ENCODE measurements around the gene ATF4.
"Not testable (repeated sequence)": the region's sequence is repeated elsewhere in the genome, so short reads cannot be mapped to it uniquely, and the experiment has no call there.

Gene ATF4

DNA sequence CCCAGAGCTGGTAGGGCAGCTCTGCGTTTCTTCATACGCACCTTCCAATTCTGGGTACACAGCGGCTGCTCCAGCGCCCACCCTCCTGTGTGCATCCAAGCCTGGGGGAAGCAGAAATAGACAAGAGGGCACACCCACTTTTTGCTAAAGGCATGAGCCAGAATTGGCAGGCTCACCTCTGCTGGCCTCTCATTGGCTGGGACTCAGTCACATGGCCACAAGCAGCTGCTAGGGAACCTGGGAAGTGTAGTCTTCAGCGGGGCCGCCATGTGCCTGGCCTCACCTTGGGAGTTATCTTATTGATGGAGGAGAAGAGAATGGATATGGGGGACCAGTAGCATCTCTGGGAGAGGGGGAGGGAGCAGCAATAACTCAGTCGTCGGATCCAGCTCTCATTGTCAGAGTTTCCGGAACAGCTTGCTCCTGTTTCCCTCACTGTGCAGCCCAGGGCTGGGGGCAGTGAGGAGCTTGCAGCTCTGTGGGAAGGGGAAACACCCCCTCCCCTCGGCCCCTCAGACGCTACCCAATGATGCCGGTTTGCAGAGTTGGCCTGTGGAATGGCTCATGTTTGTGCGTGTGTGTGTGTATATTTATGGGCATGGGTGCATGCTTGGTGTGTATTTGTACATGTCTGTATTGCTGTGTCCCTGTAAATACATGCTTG lies 30.1 kb upstream of the ATF4 start:
- peak; percentile 9 for DNase-seq

DNA sequence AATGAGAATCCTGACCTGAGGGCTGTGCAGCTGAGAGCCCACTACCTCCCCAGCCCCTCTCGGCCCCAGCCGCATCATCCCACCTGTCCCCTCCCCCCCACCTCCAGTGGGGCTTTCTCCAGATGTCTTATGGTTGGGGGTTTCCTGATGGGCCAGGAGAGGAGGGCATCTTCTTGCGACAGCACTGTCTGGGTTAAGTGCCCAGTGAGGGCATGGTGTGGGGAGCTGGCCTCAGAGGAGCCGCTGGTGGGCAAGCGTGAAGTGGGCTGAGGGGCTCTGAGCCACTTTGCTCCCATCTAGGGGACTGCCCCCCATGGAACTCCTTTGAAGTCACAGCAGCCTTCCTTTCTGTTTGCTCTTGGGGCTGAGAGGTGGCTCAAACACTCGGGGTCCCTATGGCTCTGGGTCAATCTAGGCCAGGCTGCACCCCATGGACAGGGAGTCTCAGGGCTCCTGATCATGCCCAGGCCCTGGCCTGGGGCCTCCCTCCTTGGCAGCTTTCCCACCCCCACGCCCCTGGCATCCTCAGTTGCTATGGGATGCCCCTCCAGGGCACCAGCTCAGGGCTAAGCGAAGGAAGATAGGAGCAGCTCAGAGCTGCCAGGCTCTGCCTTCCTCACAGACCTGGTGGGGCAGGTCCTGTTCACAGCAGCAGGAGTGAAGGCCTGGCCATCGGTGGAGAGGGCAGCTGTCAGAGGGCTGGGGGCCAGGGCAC lies 29.2 kb upstream of the ATF4 start:
- no peak for DNase-seq

DNA sequence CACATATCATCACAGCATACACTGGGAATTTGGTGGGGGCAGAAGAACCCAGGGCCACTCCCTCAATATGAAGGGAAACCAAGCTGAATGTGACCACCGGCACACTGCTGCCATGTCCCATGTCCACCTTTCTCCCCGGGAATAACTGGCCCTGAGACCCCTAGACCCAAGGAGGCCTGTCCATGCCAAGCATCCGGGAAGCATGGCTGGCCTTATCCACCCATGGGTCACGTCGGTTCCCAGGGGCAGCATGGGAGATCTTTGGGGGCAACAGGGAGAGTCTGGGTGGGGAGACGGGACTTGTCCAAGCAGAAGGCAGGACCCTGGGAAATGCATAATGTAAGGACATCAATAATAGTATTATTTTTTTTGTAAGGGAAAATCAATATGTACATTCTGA lies 28.7 kb upstream of the ATF4 start:
- DNase-seq = no peak

DNA sequence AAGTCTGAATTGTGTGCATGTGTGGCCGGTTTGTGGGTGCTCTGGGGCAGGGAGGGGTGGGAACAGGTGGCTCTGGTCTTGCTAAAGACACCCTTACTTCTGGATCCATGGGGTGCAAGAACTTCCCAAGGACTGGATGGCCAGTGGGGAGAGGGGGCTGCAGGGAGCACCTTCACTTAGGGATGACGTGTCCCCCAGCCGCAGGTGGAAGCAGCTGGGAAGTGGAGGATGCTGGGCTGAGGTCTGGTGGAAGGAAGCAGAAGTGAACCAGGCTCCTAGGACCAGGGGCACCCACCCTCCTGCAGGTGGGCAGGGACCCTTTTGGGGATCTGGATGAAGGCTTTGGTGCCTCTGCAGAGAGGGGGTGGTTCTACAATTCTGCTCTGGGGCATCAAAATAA lies 28.2 kb upstream of the ATF4 start:
- DNase-seq = no peak

DNA sequence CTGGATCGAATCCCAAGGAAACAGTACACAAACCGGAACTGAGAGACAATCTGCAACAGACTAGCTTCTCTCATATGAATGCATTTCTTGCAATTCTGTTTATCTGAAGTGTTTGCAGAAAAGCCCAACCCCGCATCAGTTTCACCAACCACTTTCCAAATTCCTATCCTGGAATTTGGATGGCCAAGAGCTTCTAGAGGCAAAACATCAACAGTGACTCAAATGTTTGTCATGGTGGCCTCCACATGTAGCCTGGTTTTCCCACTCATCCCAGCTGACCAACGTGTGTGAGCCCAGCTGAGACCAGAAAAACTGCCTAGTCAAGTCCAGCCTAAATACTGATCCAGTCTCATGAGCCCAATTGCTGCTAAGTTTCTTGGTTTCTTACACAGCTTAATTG lies 26.6 kb upstream of the ATF4 start:
- no peak for DNase-seq

DNA sequence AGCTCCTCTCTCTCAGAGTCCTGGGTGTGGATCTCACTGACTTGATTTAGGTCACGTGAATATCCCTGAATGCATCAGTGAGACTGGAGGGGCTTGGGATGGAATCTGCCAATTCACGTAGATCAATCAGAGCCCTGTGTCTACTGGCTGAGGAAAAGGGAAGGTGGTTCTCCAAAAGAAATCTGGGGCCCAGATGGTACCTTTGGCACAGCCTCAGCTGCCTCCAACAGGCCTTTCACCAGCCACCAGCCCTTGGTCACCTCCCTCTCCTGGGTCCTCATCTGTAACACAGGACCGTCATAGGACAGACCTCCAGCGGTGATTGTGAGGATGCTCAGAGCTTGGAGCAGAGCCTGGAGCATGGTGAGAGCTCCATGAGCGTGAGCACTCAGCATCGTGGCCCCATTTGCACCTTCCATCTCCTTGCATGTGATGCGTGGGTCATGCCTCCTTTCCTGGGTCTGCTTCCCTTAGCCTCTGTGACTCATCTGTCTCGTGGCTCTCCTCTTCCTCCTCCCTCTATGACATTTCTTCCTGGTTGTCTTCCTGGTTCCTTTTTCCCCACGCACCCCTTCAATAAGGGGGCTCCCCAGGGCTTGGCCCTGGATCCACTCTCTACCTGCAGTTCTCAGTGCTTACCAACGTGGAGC lies 25.8 kb upstream of the ATF4 start:
- DNase-seq = no peak

DNA sequence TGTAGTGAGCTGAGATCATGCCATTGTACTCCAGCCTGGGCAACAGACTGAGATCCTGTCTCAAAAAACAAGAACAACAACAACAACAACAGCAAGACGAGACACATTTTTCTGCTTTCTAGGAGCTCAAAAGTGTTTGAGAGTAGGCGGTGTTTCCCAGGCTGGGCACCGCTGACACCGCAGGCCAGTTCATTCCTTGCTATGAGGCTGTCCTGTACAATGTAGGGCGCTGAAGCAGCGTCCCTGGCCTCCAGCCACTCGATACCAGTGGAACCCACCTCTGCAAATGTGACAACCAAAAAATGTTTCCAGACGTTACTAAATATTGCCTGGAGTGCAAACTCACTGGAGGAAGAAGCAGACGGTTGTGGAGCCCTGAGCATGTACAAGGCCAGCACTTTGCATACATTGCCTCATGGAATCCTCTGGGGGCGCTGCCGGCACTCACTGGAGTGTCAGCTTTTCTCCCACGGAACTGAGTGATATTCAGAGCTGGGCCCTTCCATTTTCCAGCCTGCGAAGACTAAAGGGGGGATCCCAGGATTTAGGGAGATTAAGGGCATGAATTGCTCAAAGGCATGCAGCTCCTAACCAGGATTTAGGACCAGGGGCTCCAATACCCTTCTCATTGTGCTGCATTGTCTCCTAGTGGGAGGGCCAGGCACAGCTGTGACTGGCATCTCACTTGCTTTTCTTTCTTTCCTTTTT lies 24.1 kb upstream of the ATF4 start:
- no peak for DNase-seq

DNA sequence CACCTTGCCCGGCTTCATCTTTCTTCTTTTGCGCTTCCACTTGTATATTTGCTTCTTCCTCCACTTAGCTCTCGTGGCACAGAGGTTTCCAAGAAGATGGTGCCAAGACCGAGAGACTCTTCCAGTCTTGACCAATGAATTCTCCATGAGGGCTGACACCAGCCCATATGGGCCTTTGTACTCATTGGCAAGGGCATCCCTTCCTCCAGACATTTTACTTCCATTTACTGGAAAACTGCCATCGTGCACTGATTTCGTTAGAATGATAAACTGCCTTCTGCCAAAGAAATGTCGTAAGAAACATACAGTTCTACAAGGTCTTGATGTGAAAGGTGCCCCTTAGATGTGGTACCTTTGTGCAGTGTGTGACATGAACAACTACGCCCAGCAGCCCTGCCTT lies 22.9 kb upstream of the ATF4 start:
- no peak for DNase-seq

DNA sequence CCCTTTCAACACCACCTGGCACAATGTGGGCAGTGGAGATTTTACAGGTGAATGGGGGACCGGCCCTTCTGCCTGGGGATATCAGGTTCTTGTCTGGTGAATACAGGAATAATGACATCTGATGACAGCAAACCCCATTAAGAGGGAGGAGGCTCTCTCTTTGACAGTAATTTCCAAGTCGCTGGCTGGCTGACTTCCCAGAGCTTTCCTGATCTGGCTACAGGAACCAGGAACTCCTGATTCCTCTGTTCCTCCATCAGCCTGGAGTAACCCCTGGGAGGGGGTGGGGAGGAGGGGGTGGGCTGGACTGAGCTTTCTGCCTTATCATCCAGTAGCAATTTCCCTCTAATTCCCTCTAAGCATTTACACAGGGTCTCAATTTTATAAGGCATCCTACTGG lies 22.0 kb upstream of the ATF4 start:
- peak; percentile 89 for DNase-seq

DNA sequence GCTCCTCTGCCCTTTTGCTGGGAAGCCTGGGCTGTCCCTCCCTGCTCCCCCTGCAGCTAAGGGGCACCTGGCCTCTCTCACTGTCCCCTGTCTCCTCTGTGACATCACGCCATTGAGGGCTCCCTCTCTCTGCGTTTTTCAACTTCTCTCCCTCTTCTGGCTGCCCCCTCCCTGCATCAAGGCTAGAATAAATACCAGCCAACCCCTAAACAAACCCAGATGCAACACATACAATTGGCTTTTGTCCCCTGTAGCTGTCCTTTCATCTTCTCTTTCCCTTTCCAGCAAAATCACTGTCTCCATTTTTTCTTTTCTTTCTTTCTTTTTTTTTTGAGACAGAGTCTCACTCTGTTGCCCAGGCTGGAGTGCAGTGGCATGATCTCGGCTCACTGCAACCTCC lies 21.6 kb upstream of the ATF4 start:
- DNase-seq = no peak

DNA sequence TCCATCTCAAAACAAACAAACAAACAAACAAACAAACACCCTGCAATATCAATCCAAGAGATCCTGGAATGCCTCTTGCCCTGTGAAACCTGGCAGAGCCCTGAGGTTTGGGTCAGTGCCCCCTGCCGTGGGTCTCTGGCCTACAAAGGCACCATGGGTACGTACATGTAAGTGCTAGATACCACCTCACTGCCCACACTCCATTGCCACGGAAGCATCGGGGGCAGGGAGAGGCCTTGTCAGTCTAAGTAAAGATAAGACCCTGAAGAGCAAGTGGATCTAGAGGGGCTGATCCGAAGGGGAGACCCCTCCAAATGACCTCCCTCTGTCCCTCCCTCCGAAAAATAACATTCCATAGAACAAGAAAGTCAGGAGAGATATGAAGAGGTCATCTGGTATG lies 20.3 kb upstream of the ATF4 start:
- DNase-seq = no peak

DNA sequence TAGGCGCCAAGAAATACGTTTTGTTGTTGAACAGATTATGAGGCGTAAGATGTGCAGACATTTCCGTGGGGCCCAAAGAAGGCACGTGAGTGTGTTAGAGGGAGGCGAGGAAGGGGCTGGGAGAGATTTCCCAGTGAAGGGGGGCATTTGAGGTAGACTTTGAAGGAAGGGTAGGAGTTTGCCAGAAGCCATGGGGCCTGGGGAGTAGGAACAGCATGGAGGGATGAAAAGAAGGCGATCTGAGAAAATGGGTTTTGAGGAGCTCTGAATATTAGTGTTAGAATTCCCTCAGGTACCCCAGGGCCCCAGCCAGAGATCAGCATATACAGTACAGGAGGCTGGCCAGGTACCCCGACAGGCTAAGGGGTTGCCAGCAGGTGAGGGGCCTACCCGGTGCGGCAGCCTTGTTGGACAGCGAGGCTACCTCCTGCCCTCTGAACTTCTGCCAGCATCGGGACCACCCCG lies 18.7 kb upstream of the ATF4 start:
- DNase-seq = no peak

DNA sequence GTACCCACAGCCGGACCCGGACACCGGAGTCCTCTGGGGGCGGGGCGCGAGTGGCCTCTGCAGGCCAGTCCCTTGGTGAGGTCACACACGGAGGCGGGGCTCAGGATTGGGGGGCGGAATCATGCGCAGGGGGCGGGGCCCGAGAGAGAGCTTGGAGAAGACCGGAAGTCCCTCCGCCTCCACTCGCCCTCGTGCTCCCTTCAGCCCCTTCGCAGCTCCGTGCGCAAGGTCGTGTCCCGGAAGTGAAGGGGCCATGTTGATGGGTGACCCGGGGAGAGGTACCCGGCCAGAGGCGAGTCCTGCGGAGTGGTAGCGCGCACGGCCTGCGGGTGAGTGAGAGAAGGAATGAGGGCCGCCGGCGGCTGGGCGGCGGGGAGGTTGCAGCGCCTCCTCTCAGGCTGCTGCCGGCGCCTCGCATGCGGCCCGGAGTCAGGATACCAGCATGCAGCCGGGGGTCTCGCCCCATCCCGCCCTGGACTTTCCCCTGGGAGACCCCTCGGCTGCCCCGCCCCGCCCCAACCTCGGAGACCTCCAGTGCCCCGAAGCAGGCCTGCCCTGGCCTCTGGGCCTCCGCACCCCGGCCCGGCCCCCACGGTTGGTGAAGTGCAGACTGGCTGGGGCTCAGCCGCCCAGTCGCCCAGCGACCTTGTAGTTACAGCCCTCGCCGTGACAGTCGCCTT lies 18.1 kb upstream of the ATF4 start, which contains the start of gene MIEF1:
Gene MIEF1 (plus strand): TSS at position 182 of the 680 bp plus-strand sequence. CDS start 9,005 bp downstream, outside the sequence.
- no peak for DNase-seq

DNA sequence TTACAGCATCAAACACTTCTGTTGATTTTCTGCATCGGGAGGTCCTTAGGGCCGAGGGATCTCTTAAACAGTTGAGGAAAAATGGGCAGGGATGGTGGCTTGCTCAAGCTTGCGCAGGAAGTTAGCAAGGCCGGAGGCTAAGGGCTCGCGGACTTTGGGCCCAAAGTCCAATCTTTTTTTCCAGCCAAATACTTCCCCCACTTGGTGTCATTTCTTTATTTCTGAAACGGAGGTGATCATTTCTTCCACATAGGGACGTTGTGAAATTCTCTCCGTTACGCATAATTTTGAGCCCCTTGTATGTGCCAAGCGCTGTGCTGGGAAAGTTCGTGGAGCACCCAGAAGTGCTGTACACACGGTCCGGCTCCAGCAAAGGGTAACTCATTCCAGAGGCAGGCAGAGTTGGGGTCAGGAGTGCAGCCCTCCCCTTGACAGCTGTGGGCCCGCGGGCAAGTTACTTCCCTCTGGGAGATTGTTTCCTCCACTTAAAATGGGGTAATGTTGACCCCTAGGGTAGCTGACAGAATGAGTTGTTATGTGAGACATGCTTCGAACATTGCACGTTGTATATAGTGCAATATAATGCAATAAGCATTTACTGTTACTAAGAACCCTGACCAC lies 17.5 kb upstream of the ATF4 start:
- DNase-seq = no peak

DNA sequence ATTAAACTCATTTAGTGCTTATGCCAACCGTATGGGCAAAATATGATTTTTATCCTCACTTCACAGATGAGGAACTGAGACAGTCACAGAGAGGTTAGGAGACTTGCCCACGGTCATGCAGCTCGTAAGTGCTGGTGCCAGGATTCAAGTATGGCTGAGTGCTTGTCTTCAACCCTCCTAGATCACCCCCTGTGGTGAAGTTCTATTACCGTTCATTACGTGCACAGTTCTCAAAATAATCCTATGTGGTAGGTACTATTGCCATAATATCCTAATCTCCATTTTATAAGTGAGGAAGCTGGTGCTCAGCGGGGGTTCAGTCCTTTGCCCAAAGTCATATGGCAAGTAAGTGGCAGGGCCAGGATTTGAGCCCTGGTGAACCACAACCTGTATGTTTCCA lies 16.7 kb upstream of the ATF4 start:
- no peak for DNase-seq

DNA sequence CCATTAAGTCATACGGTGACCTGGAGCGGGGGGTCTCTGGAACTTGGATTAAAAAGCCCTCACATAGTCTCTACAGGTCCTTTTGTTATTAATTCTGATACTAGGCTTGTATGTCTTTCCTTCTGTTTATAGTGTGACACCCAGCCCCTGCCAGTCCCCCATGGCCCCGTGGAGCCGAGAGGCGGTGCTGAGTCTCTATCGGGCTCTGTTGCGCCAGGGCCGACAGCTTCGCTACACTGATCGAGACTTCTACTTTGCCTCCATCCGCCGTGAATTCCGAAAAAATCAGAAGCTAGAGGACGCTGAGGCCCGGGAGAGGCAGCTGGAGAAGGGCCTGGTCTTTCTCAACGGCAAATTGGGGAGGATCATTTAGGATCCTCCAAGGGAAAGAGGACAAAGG lies 16.3 kb upstream of the ATF4 start:
- DNase-seq = no peak

DNA sequence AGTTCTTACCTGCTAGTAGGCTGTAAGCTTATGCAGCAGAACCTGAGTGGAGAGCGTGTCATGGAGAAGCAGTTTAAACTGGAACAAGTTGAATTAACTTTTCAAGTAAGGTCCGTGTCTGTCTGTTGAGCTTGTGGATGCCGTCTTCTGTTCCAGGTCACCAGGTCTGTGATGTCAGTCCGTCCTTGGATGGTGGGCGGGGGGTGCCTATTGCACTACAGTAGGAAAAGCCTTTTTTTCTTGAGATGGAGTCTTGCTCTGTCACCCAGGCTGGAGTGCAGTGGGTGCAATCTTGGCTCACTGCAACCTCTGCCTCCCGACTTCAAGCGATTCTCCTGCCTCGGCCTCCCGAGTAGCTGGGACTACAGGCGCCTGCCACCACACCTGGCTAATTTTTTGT lies 13.3 kb upstream of the ATF4 start:
- not testable (repeated sequence) for DNase-seq

DNA sequence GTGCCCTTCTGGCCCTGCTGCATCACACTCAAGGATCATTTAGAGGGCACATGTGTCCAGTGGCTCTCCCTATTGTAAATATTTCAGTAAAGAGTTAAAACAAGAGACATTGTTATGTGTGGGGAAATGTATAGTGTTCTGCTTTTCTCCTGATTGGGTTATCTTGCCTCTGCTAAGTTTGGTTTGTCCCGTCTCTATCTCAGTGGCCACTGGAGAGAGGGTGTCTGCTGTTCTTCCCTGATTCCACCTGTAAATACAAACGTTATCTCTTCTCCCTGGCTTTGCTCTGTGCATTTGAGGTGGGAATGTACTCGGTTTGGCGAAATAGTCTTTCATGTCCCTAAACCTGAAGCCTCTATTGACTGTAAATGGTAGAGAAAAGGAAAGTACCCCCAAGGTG lies 12.0 kb upstream of the ATF4 start:
- DNase-seq = no peak

DNA sequence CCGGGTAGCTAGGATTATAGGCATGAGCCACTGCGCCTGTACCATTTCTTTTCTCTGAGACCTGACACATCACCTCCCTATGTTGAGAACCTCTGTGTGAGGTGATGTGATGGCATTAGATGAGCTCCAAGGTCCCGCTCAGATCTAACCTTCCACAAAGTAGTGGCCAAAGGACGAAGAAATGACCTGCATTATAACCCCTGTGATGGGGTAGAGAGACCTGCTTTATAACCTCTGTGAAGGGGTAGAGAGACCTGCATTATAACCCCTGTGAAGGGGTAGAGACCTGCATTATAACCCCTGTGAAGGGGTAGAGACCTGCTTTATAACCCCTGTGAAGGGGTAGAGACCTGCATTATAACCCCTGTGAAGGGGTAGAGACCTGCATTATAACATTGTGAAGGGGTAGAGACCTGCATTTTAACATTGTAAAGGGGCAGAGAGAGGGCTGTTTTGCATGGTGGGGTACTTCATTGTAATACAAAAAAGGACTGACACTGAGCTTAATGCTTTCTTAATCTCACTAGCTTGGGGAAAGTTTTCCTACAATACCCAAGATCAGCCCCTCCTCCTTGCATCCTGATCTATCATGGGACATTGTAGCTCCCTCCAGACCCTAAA lies 9.7 kb upstream of the ATF4 start:
- no peak for DNase-seq

DNA sequence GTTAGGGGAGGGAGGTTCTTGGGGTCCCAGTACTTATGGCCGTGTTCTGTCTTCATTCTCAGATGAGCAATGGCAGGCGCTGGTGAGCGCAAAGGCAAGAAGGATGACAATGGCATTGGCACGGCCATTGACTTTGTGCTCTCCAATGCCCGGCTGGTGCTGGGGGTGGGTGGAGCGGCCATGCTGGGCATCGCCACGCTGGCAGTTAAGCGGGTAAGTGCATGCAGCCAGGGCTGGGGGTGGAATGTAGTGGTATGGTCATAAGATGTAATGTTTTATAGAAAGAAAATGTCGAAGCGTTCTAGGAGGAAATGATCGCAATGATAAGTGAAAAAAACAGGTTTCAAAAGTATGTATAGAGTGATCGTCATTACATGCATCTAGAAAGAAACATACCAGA lies 9.1 kb upstream of the ATF4 start:
- DNase-seq = no peak

DNA sequence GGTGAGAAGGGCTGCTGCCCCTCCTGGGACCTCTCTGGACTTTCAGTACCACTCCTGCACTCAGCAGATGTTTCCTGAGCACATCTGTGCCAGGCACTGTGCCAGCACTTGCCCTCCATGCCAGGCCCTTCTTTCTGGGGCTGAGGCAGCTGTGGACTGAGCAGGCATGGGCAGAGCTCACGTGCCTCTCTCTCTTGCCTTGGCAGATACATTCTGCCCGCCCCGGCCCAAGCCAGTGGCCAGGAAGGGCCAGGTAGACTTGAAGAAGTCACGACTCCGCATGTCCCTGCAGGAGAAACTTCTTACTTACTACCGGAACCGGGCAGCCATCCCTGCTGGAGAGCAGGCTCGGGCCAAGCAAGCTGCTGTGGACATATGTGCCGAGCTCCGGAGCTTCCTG lies 8.3 kb upstream of the ATF4 start:
- DNase-seq = no peak

DNA sequence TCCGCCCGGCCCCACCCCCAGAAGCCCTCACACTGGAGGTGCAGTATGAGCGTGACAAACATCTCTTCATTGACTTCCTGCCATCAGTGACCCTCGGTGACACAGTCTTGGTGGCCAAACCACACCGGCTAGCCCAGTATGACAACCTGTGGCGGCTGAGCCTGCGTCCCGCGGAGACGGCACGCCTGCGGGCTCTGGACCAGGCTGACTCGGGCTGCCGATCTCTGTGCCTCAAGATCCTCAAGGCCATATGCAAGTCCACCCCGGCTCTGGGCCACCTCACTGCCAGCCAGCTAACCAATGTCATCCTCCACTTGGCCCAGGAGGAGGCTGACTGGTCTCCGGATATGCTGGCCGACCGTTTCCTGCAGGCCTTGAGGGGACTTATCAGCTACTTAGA lies 6.6 kb upstream of the ATF4 start:
- no peak for DNase-seq

Data from NCI-H2081 treated with DMSO at 0.1 percent for 48 hours (cell line).